Fibroblast of mammary gland (primary cell): Measurements from ENCODE around the gene ZDHHC22.
A peak's percentile ranks its signal among the peaks of the same experiment; 100 is the strongest.

Experiments used
- DNase-seq: peaks from one replicate; pipeline ENCODE4 v3.0.0-alpha.2; 2010; ENCODE audit warnings: low read depth
- H3K4me3 ChIP-seq: 2 replicates; pipeline ENCODE4 v1.5.1; 2011; ENCODE audit warnings: low read depth, mild to moderate bottlenecking, low read length, moderate library complexity; ENCODE audit not compliant: control insufficient read depth
- TF ChIP-seq, protein P1 (sequence below): conservative IDR thresholded peaks from 2 replicates; pipeline ENCODE4 v1.5.1; 2011; ENCODE audit warnings: low read depth, low read length, inconsistent platforms; ENCODE audit not compliant: control insufficient read depth, insufficient read depth

ZDHHC22 gene

DNA sequence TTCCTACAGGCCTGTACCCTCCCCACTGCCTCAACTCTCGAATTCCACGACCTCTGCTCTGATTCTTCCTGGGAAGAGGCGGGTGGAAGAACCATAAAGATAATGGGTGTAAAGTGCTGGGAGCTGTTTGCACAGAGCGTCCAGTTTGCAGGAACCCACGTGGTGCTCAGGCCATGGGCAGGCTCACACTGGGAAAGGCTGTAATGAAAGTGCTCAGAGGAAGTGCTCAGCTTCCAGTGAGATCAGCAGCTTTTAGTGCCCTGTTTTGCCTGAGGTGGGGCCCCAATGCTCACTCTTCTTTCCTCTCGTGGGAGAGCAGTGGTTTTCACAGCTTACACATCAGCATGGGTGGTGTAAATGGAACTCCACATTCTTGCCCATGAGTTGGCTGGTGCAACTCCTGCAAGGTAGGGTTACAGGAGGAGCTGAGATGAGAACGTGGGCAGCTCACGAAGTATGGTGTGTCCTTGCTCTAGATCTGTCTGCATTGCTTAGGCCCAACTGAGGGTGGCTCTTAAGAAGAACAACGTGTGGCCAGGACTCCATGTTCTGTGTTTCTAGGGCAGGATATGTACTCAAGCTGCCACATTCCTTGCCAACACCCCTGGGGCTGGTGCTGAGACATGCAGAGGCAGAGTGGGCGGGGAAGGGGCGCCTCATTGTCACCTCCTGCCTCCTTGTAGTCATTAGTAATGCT lies 43.0 kb upstream of the ZDHHC22 start:
- H3K4me3 ChIP-seq, result no peak overlapping the region
- TF ChIP-seq, protein P1, sequence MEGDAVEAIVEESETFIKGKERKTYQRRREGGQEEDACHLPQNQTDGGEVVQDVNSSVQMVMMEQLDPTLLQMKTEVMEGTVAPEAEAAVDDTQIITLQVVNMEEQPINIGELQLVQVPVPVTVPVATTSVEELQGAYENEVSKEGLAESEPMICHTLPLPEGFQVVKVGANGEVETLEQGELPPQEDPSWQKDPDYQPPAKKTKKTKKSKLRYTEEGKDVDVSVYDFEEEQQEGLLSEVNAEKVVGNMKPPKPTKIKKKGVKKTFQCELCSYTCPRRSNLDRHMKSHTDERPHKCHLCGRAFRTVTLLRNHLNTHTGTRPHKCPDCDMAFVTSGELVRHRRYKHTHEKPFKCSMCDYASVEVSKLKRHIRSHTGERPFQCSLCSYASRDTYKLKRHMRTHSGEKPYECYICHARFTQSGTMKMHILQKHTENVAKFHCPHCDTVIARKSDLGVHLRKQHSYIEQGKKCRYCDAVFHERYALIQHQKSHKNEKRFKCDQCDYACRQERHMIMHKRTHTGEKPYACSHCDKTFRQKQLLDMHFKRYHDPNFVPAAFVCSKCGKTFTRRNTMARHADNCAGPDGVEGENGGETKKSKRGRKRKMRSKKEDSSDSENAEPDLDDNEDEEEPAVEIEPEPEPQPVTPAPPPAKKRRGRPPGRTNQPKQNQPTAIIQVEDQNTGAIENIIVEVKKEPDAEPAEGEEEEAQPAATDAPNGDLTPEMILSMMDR, result no peak
- no peak for DNase-seq

DNA sequence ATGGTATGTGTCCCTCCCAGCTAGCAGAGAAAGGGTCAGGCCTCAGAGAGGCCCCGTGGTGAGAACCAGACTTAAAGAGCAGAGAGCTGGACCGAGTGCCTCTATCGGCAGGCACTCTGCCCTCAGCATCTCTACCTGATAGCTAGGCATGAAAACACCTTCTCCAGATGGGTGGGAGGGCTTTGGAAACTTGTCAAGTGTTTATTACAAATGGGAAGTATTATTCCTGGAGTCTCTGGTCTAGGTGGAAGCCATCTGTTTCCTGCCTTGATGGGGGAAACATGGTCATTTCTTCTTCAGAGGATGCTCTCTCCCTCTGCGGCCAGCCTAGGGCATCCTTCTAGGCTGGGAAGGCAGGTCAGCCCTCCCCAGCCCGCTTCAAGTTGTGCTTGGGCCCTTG lies 42.3 kb upstream of the ZDHHC22 start:
- TF ChIP-seq, protein P1, result no peak

DNA sequence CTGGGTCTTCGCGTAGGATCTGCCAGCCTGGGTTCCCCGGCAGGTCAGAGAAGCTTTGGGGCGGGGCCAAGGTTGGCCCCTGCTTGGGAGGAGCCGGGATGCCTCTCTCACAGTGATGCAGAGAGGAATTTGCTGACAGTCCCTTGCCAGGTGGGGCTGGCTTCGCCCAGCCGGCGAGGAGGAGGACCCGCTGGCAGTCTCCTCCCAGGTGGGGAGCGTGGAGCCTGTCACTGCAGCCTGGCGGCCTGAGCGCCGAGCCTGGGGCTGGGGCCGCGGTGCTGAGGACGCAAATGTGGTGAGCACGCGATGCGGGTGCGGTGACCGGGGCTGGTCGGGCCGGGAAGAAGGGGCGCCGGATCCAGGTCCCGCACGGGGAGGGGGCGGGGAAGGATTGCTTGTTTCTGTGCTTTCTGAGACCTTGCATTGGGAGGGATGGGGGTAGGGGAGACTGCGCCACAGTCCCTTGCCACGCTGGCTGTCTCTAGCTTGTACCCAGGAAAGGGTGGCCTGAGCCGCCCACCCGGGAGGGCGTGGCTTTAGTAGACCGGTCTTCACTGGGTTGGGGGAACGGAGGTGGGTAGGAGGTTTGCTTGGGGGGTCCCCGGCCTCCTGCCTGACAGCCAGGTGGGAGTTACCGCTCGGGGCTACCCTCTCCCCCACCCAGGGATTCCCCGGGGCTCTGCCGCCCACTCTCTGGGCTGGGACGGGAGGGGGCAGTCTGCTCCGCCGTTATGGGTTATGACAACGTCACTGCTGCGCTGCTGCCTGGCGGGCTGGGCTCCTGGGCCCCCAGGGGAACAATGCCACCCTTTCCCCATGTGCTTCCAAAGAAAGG lies 40.2 kb upstream of the ZDHHC22 start, which contains the start of gene TMEM63C:
TSS of gene TMEM63C (plus strand) at position 196 of the 835 bp plus-strand sequence. CDS start 37,016 bp downstream, outside the sequence.
- TF ChIP-seq, protein P1, result no peak
- no peak for DNase-seq
- no peak within 1 kb of the TSS for H3K4me3 ChIP-seq

More for the DNA sequence above, 42.3 kb upstream of the ZDHHC22 start:
- DNase-seq, result no peak
- H3K4me3 ChIP-seq, result no peak overlapping the region

DNA sequence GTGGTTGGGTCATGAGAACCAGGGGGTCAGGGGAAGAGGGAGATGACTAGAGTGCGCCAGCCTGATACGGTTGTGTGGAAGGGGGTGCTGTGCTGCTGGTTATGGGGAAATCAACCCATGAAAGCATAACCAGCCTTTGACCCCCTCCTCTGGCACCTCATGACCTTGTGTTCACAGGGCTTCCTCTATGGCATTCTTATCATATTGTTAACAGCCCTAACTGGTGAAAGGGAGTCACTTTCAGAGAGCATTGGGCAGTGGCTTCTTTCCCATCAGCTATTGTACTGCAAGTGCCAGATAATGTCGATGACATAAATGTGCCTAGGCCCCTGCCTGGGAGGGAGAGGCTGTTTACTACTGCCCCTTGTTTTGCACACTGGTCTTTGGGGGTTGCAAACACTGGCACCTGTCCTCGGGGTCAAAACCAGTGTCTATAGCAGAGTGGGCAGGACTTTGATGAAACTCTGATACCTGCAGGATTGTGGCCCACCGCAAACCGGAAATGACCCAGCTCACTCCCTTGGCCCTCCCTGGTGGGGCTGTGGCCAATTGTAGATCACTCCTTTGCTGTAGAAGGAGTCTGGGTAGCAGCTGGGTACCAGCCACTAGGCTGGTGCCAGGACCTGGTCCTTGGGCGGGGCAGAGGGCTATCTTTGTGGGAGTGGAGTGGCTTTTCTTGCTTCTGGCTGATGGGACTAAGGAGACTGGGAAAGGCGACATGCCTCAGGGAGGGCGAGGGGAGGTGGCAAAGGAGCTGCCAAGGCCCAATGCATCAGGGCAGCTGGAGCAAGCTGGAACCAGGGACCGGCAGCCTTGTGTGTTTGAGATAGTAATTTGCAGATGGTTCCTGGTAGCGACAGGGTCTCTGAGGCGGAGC lies 39.4 kb upstream of the ZDHHC22 start:
- DNase-seq, result no peak
- H3K4me3 ChIP-seq, result no peak overlapping the region
- TF ChIP-seq, protein P1, result no peak

DNA sequence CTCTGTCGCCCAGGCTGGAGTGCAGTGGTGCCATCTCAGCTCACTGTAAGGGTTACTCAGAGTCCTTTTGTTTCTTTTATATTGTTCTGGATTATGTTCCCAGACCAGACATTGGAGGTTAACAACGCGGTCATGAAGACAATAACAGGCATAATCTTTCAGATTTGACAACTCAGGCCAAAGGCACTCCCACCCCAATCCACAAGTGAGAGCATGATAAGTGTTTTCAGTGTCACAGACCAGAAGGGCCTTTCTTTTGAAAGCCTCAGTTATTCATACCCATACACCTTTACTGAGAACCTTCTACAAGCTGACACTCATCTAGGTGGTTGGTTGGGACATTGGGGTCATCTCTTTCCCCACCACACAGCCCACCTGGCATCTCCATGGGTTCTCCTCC lies 37.1 kb upstream of the ZDHHC22 start:
- TF ChIP-seq, protein P1, result no peak
- DNase-seq, result no peak
- no peak overlapping the region for H3K4me3 ChIP-seq

DNA sequence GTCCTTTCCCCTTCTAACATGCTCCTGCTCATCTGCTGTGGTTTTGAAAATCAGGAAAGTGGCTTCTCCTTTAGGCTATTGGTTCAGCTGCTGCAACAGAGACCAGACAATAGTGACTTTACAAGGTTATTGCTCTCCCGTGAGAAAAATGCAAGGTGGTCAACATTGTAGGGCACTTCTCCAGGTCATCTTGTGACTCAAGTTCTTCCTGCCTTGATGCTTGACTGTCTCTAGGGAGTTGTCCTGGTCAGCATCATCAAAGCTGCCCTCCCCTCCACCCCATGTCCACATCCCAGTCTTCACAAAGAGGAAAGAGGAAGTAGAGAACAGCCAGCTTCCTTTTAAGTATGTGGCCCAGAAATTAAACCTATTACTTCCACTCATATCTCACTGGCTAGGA lies 36.1 kb upstream of the ZDHHC22 start:
- H3K4me3 ChIP-seq, result no peak overlapping the region
- peak; percentile 19 for DNase-seq
- TF ChIP-seq, protein P1, result no peak
